Lung (tissue), 12 donors: Measurements from ENCODE around the gene TMEM94. TPM values are rescaled to one million over a fixed set of nuclear protein-coding genes. Genes with fewer than 3 reads are reported as not detected.
"Not testable (repeated sequence)": the region's sequence is repeated elsewhere in the genome, so short reads cannot be mapped to it uniquely, and the experiment has no call there.

ENCODE experiments used
- ATAC-seq: fragments of 200-7000 bp; cut with Tn5 transposase; one replicate; pipeline ENCODE4 v1.9.1; 2020; ENCODE audit warnings: moderate number of reproducible peaks; ENCODE audit not compliant: insufficient read depth, low FRiP score
- DNase-seq, 3 donors: peaks; one replicate each; pipeline ENCODE4 v3.0.0-alpha.2; 2013 to 2017
- H3K27ac ChIP-seq, 2 donors: one replicate each; pipeline ENCODE4 v1.5.1; 2013; ENCODE audit warnings: mild to moderate bottlenecking in 2 of 2, moderate library complexity in 2 of 2, control low read depth in 1 of 2, inconsistent platforms in 1 of 2, low read depth in 1 of 2, low read length in 1 of 2
- H3K27me3 ChIP-seq, 3 donors: one replicate each; pipeline ENCODE4 v1.5.1; 2013; ENCODE audit warnings: low read length in 2 of 3; ENCODE audit not compliant: control insufficient read depth in 3 of 3, insufficient read depth in 3 of 3
- H3K36me3 ChIP-seq, 4 donors: one replicate each; pipeline ENCODE4 v1.5.1; 2013; ENCODE audit warnings: low read length in 4 of 4, mild to moderate bottlenecking in 1 of 4, moderate library complexity in 1 of 4; ENCODE audit not compliant: control insufficient read depth in 4 of 4, insufficient read depth in 4 of 4
- H3K4me1 ChIP-seq, 5 donors: one replicate each; pipeline ENCODE4 v1.5.1; 2013; ENCODE audit warnings: low read length in 5 of 5, mild to moderate bottlenecking in 2 of 5, moderate library complexity in 1 of 5; ENCODE audit not compliant: control insufficient read depth in 5 of 5, insufficient read depth in 5 of 5
- H3K4me3 ChIP-seq: one replicate; pipeline ENCODE4 v1.5.1; 2013; ENCODE audit warnings: mild to moderate bottlenecking, control low read depth, moderate library complexity
- H3K9ac ChIP-seq, 2 donors: one replicate each; pipeline ENCODE4 v1.5.1; 2013; ENCODE audit warnings: low read length in 2 of 2, control low read depth in 1 of 2; ENCODE audit not compliant: insufficient read depth in 1 of 2
- H3K9me3 ChIP-seq, 4 donors: one replicate each; pipeline ENCODE4 v1.5.1; 2013; ENCODE audit warnings: low read length in 3 of 4, mild to moderate bottlenecking in 1 of 4, moderate library complexity in 1 of 4; ENCODE audit not compliant: control insufficient read depth in 4 of 4, insufficient read depth in 3 of 4
- CTCF ChIP-seq: IDR thresholded peaks from 2 replicates; pipeline ENCODE4 v1.5.1; 2012; ENCODE audit warnings: mild to moderate bottlenecking; ENCODE audit errors: control extremely low read depth, extremely low read depth
- WGBS, 2 donors: extraction: QIAGEN DNeasy Blood & Tissue Kit; methylation state at CpG; one replicate each; pipeline ENCODE4 v1.1.7; 2013; 5-methylcytosine and 5-hydroxymethylcytosine counted together
- polyA plus RNA-seq, 2 donors: library from polyadenylated mRNA; stranded (reverse); fragments of 200-250 nt; gene quantifications; one replicate each; pipeline ENCODE4 v1.2.1, GENCODE V29; 2013
- total RNA-seq, 2 donors: library from RNA; depleted of rRNA in 1 of 2; stranded (reverse); fragments of >200 nt in 1 of 2; gene quantifications; one replicate each; pipeline ENCODE4 v1.2.1, GENCODE V29; 2014 to 2021
- donor health status: control.
- donor health status: control.
- donor health status: Bipolar disorder and iron deficiency.
- donor health status: healthy.
- donor health status: DM: yes; HTN: yes; CAD: no.

TMEM94 gene
- total and polyA plus RNA-seq, 4 donors, result 40.0 to 82.3 (median 53.3) TPM

GRCh38 chr17:75518201-75518600, 61.8 kb downstream of the TMEM94 start:
- peaks cover 0 to 13% (median 9%) of the 10 kb centered on the region in 4 donors for H3K36me3 ChIP-seq
- DNase-seq (no peak), ATAC-seq (no peak)
- H3K27me3 ChIP-seq, result no peaks in the 10 kb centered on the region
- no peak overlapping the region for H3K9ac ChIP-seq
- 46 to 66% methylated on average over 3 of the region's 3 CpGs for WGBS, 2 donors
- no peak for TF ChIP-seq CTCF
- H3K27ac ChIP-seq, result no peak overlapping the region
- H3K9me3 ChIP-seq, result peaks cover 0 to 3% (median 0%) of the 10 kb centered on the region in 4 donors
- peaks cover 0 to 24% (median 5%) of the 10 kb centered on the region in 5 donors for H3K4me1 ChIP-seq
- H3K4me3 ChIP-seq, result no peak overlapping the region

GRCh38 chr17:75518983-75519537, 62.6 kb downstream of the TMEM94 start:
- Histone ChIP-seq H3K27ac (no peak overlapping the region), H3K9ac (no peak overlapping the region), H3K4me3 (no peak overlapping the region), H3K4me1 (peaks cover 0 to 18% (median 5%) of the 10 kb centered on the region in 5 donors), H3K36me3 (peaks cover 0 to 11% (median 9%) of the 10 kb centered on the region in 4 donors), H3K9me3 (peaks cover 0 to 3% (median 0%) of the 10 kb centered on the region in 4 donors), H3K27me3 (no peaks in the 10 kb centered on the region)
- 94 to 95% methylated on average over 9 of the region's 9 CpGs for WGBS, 2 donors
- no peak for ATAC-seq
- no peak for DNase-seq
- TF ChIP-seq CTCF, result no peak

- WGBS, 2 donors, result 93 to 94% methylated on average over 7 to 8 of the region's 8 CpGs
- Histone ChIP-seq H3K4me1 (peaks cover 0 to 11% (median 8%) of the 10 kb centered on the region in 5 donors), H3K36me3 (peaks cover 0 to 11% (median 9%) of the 10 kb centered on the region in 4 donors)
Measured at GRCh38 chr17:75520413-75520812, 64.0 kb downstream of the TMEM94 start.

GRCh38 chr17:75521290-75521689, 64.9 kb downstream of the TMEM94 start:
- H3K9ac ChIP-seq, result no peak overlapping the region
- H3K27ac ChIP-seq, result no peak overlapping the region
- H3K4me1 ChIP-seq, result peaks cover 0 to 14% (median 8%) of the 10 kb centered on the region in 5 donors
- ATAC-seq, result no peak
- no peak for TF ChIP-seq CTCF
- H3K4me3 ChIP-seq, result no peak overlapping the region
- H3K27me3 ChIP-seq, result no peaks in the 10 kb centered on the region
- DNase-seq, result no peak
- peaks cover 0 to 3% (median 0%) of the 10 kb centered on the region in 4 donors for H3K9me3 ChIP-seq
- 95% methylated on average over 8 of the region's 8 CpGs for WGBS, 2 donors
- H3K36me3 ChIP-seq, result peaks cover 0 to 11% (median 9%) of the 10 kb centered on the region in 4 donors

More at GRCh38 chr17:75520413-75520812, 64.0 kb downstream of the TMEM94 start:
- DNase-seq, ATAC-seq, H3K27me3 ChIP-seq, H3K9ac ChIP-seq, H3K9me3 ChIP-seq, H3K27ac ChIP-seq, H3K4me3 ChIP-seq: not testable (repeated sequence)
